Activated T-cell treated with anti-CD3 and anti-CD28 coated beads, Interleukin-2, amount 50 U/mL, for 72 hours (primary cell): ENCODE data around the gene PSMB10. TPM values are rescaled to one million over a fixed set of nuclear protein-coding genes. Genes with fewer than 3 reads are reported as not detected.
"Not testable (repeated sequence)": the region's sequence is repeated elsewhere in the genome, so short reads cannot be mapped to it uniquely, and the experiment has no call there.

ENCODE experiments used
- ATAC-seq, 2 donors: fragments of 150-1000 bp; cut with Tn5 transposase; replicated peaks in 1 of 2; 2 replicates each; pipeline ENCODE4 v1.10.0; 2021; ENCODE audit warnings: moderate library complexity in 2 of 2, mild to moderate bottlenecking in 1 of 2
- DNase-seq, 2 donors: peaks; one replicate each; pipeline ENCODE4 v3.0.0; 2021 to 2022; ENCODE audit warnings: mixed read lengths in 1 of 2
- H3K27ac Mint-ChIP-seq: one replicate; pipeline ENCODE4 v1.8.0; 2022; ENCODE audit warnings: mild to moderate bottlenecking, moderate library complexity, mixed read lengths
- H3K27me3 Mint-ChIP-seq: one replicate; pipeline ENCODE4 v1.8.0; 2022; ENCODE audit warnings: low read depth, mixed read lengths
- H3K36me3 Mint-ChIP-seq, 2 donors: one replicate each; pipeline ENCODE4 v1.8.0; 2022; ENCODE audit warnings: mixed read lengths in 2 of 2, mild to moderate bottlenecking in 1 of 2; ENCODE audit not compliant: insufficient read depth in 2 of 2
- H3K4me1 Mint-ChIP-seq: one replicate; pipeline ENCODE4 v1.8.0; 2022; ENCODE audit warnings: low read depth, mixed read lengths
- H3K4me3 Mint-ChIP-seq, 2 donors: one replicate each; pipeline ENCODE4 v1.8.0; 2022; ENCODE audit warnings: mild to moderate bottlenecking in 2 of 2, mixed read lengths in 2 of 2, moderate library complexity in 2 of 2
- H3K9me3 Mint-ChIP-seq, 2 donors: one replicate each; pipeline ENCODE4 v1.8.0; 2022; ENCODE audit warnings: mixed read lengths in 2 of 2
- total RNA-seq, 2 donors: library from RNA; stranded (reverse); gene quantifications; one replicate each; pipeline ENCODE4 v1.2.3, GENCODE V29; 2022

The PSMB10 gene
- total RNA-seq, 2 donors from 2014 or later, result 169 to 184 TPM

DNA sequence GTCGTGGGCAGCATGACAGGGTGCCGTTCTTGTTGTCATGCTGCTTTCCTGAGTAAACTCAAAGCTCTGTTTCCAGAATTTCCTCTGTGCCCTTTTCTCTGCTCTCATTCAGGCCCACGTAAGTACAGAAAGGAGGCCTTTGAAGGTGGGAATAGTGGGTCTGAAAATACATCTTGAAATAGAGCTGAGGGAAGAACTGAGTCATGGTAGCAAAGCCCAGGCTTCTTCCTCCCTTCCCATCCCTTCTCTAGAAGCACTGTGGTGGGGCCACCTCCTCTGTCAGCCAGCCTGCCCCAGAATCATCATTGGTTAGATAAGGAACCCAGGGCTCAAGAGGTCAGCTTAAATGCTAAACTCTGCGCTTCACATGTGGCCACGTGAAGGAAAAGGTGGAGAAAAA lies 14.4 kb downstream of the PSMB10 start:
- DNase-seq (no peak), ATAC-seq (no peak)
- peak overlapping the region; percentile 88 for H3K27ac Mint-ChIP-seq
- H3K27me3 Mint-ChIP-seq, result no peaks in the 10 kb centered on the region
- H3K9me3 Mint-ChIP-seq, result no peaks in the 10 kb centered on the region
- H3K4me3 Mint-ChIP-seq, result no peak overlapping the region
- peaks cover 0 to 2% of the 10 kb centered on the region in 2 donors for H3K36me3 Mint-ChIP-seq
- peaks cover 31% of the 10 kb centered on the region for H3K4me1 Mint-ChIP-seq

DNA sequence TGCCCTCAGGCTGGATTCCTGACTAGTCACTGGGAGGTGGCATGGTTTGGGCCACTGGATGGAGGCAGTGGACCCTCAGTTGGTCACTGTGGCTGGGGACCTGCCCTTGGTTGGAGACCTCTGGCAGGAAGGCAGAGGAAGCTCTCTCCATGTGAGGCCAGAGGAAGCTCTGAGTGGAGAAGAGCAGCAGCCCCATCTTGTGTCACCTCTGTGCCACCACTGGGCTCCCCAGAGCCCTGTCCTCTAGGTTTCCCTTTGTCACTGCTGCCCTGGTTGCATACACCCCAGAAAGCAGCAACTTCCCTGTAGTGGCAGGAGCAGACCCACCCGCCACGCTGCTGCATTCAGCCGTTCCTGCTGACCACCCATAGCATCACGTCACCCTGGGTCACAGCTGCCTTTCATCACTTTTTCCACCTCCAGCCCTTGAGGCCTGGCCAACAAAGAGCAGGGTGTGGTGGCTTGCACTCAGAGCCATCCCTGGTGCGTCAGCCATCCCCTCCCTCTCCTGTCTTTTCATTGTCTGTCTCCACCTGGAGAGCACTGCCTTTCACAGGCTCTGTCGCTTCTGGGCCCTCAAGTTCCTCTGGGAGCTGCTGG lies 16.9 kb downstream of the PSMB10 start:
- Mint-ChIP-seq H3K27ac (no peak overlapping the region), H3K9me3 (no peaks in the 10 kb centered on the region), H3K27me3 (no peaks in the 10 kb centered on the region), H3K4me3 (no peak overlapping the region), H3K36me3 (peaks cover 0 to 2% of the 10 kb centered on the region in 2 donors), H3K4me1 (peaks cover 41% of the 10 kb centered on the region)
- DNase-seq (no peak), ATAC-seq (no peak)

DNA sequence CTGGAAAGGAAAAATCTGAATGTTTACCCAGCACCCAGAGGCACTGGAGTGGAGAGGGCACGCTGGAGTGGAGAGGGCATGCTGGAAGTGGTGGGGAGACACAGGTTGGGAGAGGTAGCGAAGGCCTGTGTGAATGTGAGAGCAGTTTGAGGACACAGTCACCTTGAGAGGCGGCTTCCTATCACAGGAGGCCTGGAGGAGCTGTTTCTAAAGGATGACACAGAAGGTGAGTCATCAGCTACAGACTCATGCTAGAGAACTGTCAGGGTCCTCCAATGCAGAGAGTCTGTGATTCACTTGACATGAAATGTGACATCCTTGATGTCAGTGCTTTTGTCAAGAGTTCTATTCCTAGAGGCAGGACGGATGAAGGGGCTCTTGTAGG lies 18.8 kb downstream of the PSMB10 start:
- Mint-ChIP-seq H3K4me3 (peak overlapping the region; percentile 38 to 45), H3K9me3 (no peaks in the 10 kb centered on the region), H3K27me3 (no peaks in the 10 kb centered on the region), H3K27ac (peak overlapping the region; percentile 83), H3K36me3 (peaks cover 0 to 2% of the 10 kb centered on the region in 2 donors), H3K4me1 (peaks cover 41% of the 10 kb centered on the region)
- ATAC-seq (peak; percentile 100), DNase-seq (peak; percentile 66 to 77)

DNA sequence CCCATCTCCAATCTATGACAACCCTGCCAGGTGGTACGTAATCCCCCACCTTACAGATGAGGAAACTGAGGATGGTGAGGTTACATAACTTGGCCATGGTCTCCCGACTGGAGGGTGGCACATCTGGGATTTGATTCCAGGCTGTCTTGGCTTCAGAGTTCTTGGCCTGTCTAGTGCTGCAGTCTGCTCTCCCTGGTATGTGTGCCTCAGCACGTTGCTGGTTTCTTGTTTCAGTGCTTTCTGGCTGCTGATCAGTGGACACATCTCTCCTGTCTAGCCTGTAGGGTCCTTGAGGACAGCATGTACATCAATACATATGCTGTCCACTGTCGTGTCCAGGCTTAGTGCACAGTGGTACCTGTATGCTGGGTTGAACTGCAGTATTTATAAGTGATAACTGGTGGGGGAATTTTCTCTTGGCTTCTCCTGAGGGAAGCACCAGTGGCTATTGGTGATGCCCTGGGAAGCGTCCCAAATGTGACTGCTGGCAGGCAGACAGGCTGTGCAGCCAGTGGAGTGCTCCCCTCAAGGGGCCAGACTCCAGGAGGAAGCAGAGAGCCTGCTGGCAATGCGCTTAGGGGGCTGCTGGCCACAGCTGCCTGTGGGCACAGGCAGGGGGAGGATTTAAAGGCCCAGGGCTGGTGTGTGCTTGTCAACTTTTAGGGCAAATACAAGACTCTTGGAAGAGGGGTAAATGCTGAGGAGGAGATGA lies 19.4 kb downstream of the PSMB10 start:
- Mint-ChIP-seq H3K27me3 (no peaks in the 10 kb centered on the region), H3K36me3 (peaks cover 0 to 2% of the 10 kb centered on the region in 2 donors)
- ATAC-seq, result peak; percentile 28 to 32

DNA sequence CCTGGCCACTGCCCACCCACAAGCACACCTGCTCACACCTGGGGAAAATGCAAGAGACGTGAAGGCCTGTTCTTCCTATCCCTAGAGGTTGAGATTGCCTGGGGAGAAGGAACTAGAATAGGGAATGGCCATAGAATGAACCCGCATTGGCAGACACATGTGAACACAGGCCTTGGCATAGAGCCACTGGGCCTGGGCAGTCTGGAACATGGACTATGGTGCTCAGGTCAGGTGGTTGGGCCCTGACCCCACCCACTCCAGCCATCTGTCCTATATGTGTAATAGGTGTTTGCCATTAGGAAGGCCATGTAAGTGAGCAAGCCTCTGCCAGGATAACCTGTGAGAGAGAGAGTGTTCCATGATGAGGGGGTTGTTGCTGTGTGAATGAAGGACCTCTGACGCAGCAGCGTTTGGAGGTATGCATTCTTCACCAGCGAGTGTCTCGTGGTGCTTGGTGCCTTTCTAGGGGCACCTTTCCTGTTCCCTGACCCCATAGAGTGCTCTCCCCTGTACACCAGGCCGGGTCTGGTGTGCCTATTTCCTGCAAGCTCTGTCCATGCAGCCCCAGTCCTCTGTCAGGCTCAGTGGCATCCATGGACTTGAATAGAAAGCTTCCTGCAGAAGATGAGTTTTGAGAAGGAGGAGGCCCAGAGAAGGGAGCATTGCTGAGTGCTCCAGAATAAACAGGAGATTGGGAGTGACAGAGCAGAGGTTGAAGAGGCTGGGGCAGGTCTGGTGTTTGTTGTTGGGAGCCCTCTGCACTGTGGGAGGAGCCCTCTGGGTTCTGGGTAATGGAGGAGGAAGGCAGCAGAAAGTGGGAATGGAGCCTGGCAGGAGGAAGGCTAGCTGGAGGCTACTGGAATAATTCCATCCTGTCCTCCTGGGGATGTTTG lies 20.6 kb downstream of the PSMB10 start:
- no peak for ATAC-seq
- Mint-ChIP-seq H3K4me1 (peaks cover 29% of the 10 kb centered on the region), H3K27me3 (no peaks in the 10 kb centered on the region), H3K9me3 (no peaks in the 10 kb centered on the region), H3K4me3 (no peak overlapping the region), H3K36me3 (peaks cover 0 to 2% of the 10 kb centered on the region in 2 donors), H3K27ac (peak overlapping the region; percentile 0)
- DNase-seq, result no peak

More for the DNA sequence above, 19.4 kb downstream of the PSMB10 start:
- peaks cover 39% of the 10 kb centered on the region for H3K4me1 Mint-ChIP-seq
- no peak for DNase-seq
- H3K4me3 Mint-ChIP-seq, result peak overlapping the region; percentile 38 to 45
- H3K9me3 Mint-ChIP-seq, result no peaks in the 10 kb centered on the region
- H3K27ac Mint-ChIP-seq, result peak overlapping the region; percentile 83

DNA sequence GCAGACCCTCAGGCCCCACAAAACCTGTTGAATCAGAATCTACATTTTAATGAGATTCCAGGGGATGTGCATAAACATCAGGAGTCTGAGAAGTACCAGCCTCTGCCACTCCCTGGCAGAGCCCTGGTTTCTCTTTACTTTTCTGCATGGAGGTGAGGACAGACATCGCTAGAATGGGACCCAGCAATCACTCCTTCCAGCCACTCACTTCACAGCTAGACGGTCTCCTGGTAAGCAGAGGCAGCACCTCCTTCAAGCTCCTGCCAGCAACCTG lies 21.2 kb downstream of the PSMB10 start:
- not testable (repeated sequence) for H3K4me3 Mint-ChIP-seq, ATAC-seq, H3K9me3 Mint-ChIP-seq, H3K27ac Mint-ChIP-seq, H3K36me3 Mint-ChIP-seq, DNase-seq, H3K27me3 Mint-ChIP-seq
- peaks cover 34% of the 10 kb centered on the region for H3K4me1 Mint-ChIP-seq

DNA sequence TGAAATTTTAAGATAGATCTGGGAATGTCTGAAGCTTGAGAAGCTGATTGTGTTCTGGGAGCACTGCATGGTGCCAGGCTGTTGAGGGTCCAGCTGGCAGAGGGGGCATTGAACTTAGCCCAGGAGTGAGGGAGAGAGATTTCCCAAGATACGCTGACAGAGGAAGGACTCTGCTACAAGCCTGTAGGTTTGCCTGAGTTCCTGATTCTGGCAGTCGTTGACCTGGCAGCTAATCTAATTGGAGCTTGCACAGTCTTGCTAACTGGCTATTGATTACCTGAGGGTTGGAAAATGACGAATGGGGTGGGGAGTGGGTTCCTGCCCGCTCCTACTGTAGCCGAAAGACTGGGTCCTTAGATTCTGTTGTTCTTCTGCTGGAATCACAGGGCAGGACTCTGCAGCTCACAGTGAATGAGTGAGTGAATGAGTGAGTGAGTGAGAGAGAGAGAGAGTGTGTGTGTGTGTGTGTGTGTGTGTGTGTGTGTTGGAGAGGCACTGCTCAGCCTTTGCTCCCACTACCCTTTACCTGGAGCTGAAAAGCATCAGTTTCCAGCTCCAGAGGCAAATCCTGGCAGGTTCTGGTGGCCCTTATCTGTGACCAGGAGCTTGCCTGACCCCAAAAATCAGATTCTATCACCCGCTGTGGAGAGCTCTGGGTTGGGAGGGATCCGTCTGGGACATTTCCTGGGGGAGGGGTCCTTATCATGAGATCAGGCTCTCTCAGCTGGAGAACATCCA lies 21.7 kb downstream of the PSMB10 start:
- peaks cover 39% of the 10 kb centered on the region for H3K4me1 Mint-ChIP-seq
- H3K27ac Mint-ChIP-seq, result no peak overlapping the region
- no peak overlapping the region for H3K4me3 Mint-ChIP-seq
- H3K36me3 Mint-ChIP-seq, result peaks cover 0 to 2% of the 10 kb centered on the region in 2 donors
- no peaks in the 10 kb centered on the region for H3K27me3 Mint-ChIP-seq
- no peak for DNase-seq
- no peaks in the 10 kb centered on the region for H3K9me3 Mint-ChIP-seq
- ATAC-seq, result no peak

DNA sequence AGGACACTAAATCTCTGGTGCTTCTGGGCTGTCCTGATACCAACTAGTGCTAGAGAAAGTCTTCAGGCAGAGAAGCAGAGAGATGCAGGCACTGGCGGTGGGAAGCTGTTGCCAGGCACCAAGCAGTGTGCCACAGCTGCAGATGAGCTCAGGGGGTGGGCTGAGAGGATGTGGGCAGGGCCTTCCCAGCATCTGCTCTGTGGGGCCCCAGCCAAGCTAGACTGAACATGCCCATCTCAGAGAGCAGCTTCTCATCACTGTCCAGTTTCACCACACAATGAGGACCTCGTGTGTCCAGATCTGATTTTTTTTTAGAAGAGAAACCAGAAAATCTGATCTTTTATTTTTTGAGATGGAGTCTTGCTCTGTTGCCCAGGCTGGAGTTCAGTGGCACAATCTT lies 26.5 kb downstream of the PSMB10 start:
- peaks cover 29% of the 10 kb centered on the region for H3K4me1 Mint-ChIP-seq
- DNase-seq, result peak; percentile 62 to 68
- H3K4me3 Mint-ChIP-seq, result peak overlapping the region; percentile 0 to 21
- no peaks in the 10 kb centered on the region for H3K36me3 Mint-ChIP-seq
- H3K27me3 Mint-ChIP-seq, result no peaks in the 10 kb centered on the region
- peak overlapping the region; percentile 0 for H3K27ac Mint-ChIP-seq
- ATAC-seq, result peak; percentile 96 to 99
- H3K9me3 Mint-ChIP-seq, result no peaks in the 10 kb centered on the region

DNA sequence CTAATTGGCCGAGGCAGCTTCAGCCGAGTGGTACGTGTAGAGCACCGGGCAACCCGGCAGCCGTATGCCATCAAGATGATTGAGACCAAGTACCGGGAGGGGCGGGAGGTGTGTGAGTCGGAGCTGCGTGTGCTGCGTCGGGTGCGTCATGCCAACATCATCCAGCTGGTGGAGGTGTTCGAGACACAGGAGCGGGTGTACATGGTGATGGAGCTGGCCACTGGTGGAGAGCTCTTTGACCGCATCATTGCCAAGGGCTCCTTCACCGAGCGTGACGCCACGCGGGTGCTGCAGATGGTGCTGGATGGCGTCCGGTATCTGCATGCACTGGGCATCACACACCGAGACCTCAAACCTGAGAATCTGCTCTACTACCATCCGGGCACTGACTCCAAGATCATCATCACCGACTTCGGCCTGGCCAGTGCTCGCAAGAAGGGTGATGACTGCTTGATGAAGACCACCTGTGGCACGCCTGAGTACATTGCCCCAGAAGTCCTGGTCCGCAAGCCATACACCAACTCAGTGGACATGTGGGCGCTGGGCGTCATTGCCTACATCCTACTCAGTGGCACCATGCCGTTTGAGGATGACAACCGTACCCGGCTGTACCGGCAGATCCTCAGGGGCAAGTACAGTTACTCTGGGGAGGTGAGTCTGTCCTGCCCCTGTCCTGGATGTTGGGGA lies 27.5 kb downstream of the PSMB10 start:
- Mint-ChIP-seq H3K27me3 (no peaks in the 10 kb centered on the region), H3K4me3 (peak overlapping the region in 1 of 2 donors; percentile 36), H3K27ac (peak overlapping the region; percentile 0), H3K36me3 (no peaks in the 10 kb centered on the region), H3K4me1 (peaks cover 29% of the 10 kb centered on the region), H3K9me3 (no peaks in the 10 kb centered on the region)
- DNase-seq, result no peak
- ATAC-seq, result no peak

DNA sequence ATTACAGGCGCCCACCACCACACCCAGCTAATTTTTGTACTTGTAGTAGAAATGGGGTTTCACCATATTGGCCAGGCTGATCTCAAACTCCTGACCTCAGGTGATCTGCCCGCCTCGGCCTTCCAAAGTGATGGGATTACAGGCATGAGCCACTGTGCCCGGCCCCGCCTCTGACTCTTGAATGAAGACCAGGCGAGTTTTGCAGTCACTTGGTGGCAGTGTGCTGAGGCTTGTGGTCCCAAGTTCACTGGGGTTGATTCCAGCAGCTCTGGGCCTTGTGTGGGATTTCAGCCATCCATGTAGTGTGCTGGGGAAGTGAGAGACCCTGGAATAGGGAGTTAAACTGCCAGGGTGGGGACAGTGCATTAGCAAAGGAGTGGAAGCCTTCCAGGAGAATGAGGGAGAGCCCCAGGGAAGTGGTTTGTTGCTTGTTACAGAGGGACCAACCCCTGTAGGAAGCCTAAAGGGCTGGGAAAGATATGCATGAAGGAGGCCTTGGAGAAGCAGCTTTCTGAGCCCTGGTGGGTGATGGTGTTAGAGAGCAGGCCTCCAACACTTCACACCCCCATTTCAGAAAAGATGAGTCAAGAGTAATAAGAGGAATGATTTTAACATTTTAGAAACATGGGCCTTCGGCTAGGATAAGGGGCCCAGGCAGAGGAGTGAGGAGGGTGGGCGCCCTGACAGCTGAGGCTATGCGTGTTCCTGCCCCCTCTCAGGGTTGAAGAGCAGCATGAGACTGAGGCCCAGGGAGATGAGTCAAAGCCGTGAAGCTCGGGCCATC lies 29.1 kb downstream of the PSMB10 start:
- Mint-ChIP-seq H3K27me3 (no peaks in the 10 kb centered on the region), H3K27ac (peak overlapping the region; percentile 23)

DNA sequence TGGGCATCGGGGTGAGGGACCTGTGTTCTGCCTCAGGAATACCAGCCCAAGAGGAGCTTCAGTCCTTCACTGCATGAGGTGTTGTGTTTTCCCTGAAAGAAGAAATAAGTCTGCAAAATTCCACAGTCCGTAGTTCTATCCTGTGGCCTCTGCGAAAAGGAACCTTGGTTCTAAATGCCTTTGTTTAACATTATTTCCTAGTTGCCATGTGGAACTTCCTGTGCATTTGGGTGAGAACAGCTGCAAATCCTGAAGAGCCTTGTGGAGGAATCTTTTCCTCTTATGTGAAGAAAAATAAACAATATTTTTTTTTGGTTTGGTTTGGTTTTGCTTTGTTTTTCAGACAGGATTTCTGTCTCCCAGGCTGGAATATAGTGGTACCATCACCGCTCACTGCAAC lies 33.8 kb downstream of the PSMB10 start:
- H3K4me1 Mint-ChIP-seq, result peaks cover 9% of the 10 kb centered on the region
- no peaks in the 10 kb centered on the region for H3K27me3 Mint-ChIP-seq
- ATAC-seq (no peak), DNase-seq (no peak)
- no peak overlapping the region for H3K4me3 Mint-ChIP-seq
- H3K36me3 Mint-ChIP-seq, result peaks cover 0 to 4% of the 10 kb centered on the region in 2 donors
- no peaks in the 10 kb centered on the region for H3K9me3 Mint-ChIP-seq
- H3K27ac Mint-ChIP-seq, result no peak overlapping the region

More for the DNA sequence above, 29.1 kb downstream of the PSMB10 start:
- H3K36me3 Mint-ChIP-seq, result peaks cover 0 to 2% of the 10 kb centered on the region in 2 donors
- ATAC-seq (no peak), DNase-seq (no peak)
- H3K9me3 Mint-ChIP-seq, result no peaks in the 10 kb centered on the region
- peaks cover 29% of the 10 kb centered on the region for H3K4me1 Mint-ChIP-seq
- no peak overlapping the region for H3K4me3 Mint-ChIP-seq

DNA sequence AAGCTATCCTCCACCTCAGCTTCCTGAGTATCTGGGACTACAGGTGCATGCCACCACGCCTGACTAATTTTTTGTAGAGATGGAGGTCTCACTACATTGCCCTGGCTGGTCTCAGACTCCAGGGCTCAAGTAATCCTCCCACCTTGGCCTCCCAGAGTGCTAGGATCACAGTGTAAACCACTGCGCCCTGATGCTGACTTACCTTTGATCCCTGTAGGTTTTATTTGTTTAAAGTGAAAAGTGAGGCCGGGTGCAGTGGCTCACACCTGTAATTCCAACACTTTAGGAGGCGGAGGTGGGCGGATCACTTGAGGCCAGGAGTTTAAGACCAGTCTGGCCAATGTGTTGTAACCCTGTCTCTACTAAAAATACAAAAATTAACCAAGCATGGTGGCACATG lies 34.9 kb downstream of the PSMB10 start:
- DNase-seq (no peak), ATAC-seq (no peak)
- Mint-ChIP-seq H3K27ac (no peak overlapping the region), H3K4me3 (no peak overlapping the region), H3K4me1 (peaks cover 11% of the 10 kb centered on the region), H3K27me3 (no peaks in the 10 kb centered on the region), H3K9me3 (no peaks in the 10 kb centered on the region), H3K36me3 (peaks cover 0 to 4% of the 10 kb centered on the region in 2 donors)
